ENCODE data around the gene THBS2. TPM values are rescaled to one million over a fixed set of nuclear protein-coding genes. Genes with fewer than 3 reads are reported as not detected.

THBS2 gene
- total and polyA plus RNA-seq, 10 of the 15 experiments (the other 5 are each of a cell fraction or from before 2014, with no cell fraction given), result 0.07 to 0.10 TPM; not detected in 8

GRCh38 chr6:169266746-169267591 is 13.3 kb upstream of the THBS2 start:
- BruUV-seq (replicated peaks), result no TSS peak
- H3K36me3 ChIP-seq (ENCODE audit: control insufficient read depth in 2 of 2, insufficient read depth in 2 of 2, low read length in 1 of 2), result no peaks in the 10 kb centered on the region
- FAIRE-seq (no peak), ATAC-seq (no peak), DNase-seq (ENCODE audit: low read depth, low spot score) (no peak)
- in situ Hi-C loops (cut with MboI) (no loop called here), intact Hi-C loops (cut with micrococcal nuclease; ENCODE audit: unreplicated experiment) (no loop called here)
- ChIA-PET RAD21 (ENCODE audit: unreplicated experiment) (no interaction called here), POLR2A (no interaction called here), SMC1A (ENCODE audit: uncharacterized antibody, unreplicated experiment) (no interaction called here), CTCF (no interaction called here)
- H3K27ac ChIP-seq (ENCODE audit: control insufficient read depth, insufficient read depth), result no peak overlapping the region
- H3K4me1 ChIP-seq (ENCODE audit: control insufficient read depth, insufficient read depth, low read length), result no peaks in the 10 kb centered on the region
- H2AFZ ChIP-seq (ENCODE audit: control insufficient read depth, low read depth, low read length), result no peak overlapping the region
- no peaks in the 10 kb centered on the region for H3K27me3 ChIP-seq (replicated peaks in 1 of 2; ENCODE audit: control insufficient read depth in 2 of 2, insufficient read depth in 2 of 2, low read length in 1 of 2)
- H3K4me2 ChIP-seq (ENCODE audit: control insufficient read depth, insufficient read depth), result no peak overlapping the region
- WGBS (ENCODE audit: insufficient coverage, insufficient replicate concordance, low lambda C conversion rate, missing lambda C conversion rate), result 23% methylated on average over 15 of the region's 15 CpGs
- no peaks in the 10 kb centered on the region for H4K20me1 ChIP-seq (ENCODE audit: control insufficient read depth, insufficient read depth)
- H3K9ac ChIP-seq (ENCODE audit: control insufficient read depth, insufficient read depth, low read length), result no peak overlapping the region
- H3K9me3 ChIP-seq (replicated peaks; ENCODE audit: control insufficient read depth, insufficient read depth, low read length), result no peaks in the 10 kb centered on the region
- no peak overlapping the region for H3K4me3 ChIP-seq
- H3K79me2 ChIP-seq (ENCODE audit: control insufficient read depth, insufficient read depth, low read length), result no peaks in the 10 kb centered on the region
- no peak for TF ChIP-seq RBBP5 (conservative IDR thresholded peaks at IDR 0.05)
- no peak for TF ChIP-seq PAX8 (IDR thresholded peaks at IDR 0.05)
- TF ChIP-seq BRCA1 (IDR thresholded peaks at IDR 0.05; ENCODE audit: low read depth, low read length), result no peak
- TF ChIP-seq POLR2AphosphoS2 (IDR thresholded peaks at IDR 0.05; ENCODE audit: low read depth, low read length), result no peak
- no peak for TF ChIP-seq SREBF1 (IDR thresholded peaks at IDR 0.05; ENCODE audit: low read length)
- no peak for TF ChIP-seq JUNB (IDR thresholded peaks at IDR 0.05)
- no peak for TF ChIP-seq MTA3 (IDR thresholded peaks at IDR 0.05; ENCODE audit: borderline replicate concordance, low read length)
- TF ChIP-seq ETV6 (conservative IDR thresholded peaks at IDR 0.05 in 1 of 2, IDR thresholded peaks at IDR 0.05 in 1 of 2; ENCODE audit: borderline replicate concordance in 1 of 2, low read depth in 1 of 2), result no peak
- TF ChIP-seq NFIC (IDR thresholded peaks at IDR 0.05; ENCODE audit: low read depth, low read length), result no peak
- TF ChIP-seq HDGF (IDR thresholded peaks at IDR 0.05), result no peak
- no peak for TF ChIP-seq MEF2B (IDR thresholded peaks at IDR 0.05; ENCODE audit: partially characterized antibody, poor library complexity, severe bottlenecking)
- TF ChIP-seq CUX1 (IDR thresholded peaks at IDR 0.05; ENCODE audit: insufficient replicate concordance, low read depth, low read length), result no peak
- no peak for TF ChIP-seq POU2F2 (IDR thresholded peaks at IDR 0.05; ENCODE audit: borderline replicate concordance, low read depth, low read length)
- no peak for TF ChIP-seq PML (IDR thresholded peaks at IDR 0.05; ENCODE audit: low read length)

Data from GM12878 (cell line).